ENCODE measurements around the gene BORCS8. TPM values are rescaled to one million over a fixed set of nuclear protein-coding genes. Genes with fewer than 3 reads are reported as not detected.
"Not testable (repeated sequence)": the region's sequence is repeated elsewhere in the genome, so short reads cannot be mapped to it uniquely, and the experiment has no call there.

BORCS8 gene
- polyA plus RNA-seq, 1 experiment = 27.5 TPM

- Histone ChIP-seq H3K27me3 (ENCODE audit: control insufficient read depth, insufficient read depth, low read length) (peaks cover 5% of the 10 kb centered on the region), H3K4me3 (ENCODE audit: low read depth, low read length) (no peak overlapping the region), H3K36me3 (ENCODE audit: control insufficient read depth, insufficient read depth, low read length) (no peaks in the 10 kb centered on the region)
- CTCF ChIA-PET = no interaction called here
- POLR2A ChIA-PET = no interaction called here
- TF ChIP-seq, protein P1, sequence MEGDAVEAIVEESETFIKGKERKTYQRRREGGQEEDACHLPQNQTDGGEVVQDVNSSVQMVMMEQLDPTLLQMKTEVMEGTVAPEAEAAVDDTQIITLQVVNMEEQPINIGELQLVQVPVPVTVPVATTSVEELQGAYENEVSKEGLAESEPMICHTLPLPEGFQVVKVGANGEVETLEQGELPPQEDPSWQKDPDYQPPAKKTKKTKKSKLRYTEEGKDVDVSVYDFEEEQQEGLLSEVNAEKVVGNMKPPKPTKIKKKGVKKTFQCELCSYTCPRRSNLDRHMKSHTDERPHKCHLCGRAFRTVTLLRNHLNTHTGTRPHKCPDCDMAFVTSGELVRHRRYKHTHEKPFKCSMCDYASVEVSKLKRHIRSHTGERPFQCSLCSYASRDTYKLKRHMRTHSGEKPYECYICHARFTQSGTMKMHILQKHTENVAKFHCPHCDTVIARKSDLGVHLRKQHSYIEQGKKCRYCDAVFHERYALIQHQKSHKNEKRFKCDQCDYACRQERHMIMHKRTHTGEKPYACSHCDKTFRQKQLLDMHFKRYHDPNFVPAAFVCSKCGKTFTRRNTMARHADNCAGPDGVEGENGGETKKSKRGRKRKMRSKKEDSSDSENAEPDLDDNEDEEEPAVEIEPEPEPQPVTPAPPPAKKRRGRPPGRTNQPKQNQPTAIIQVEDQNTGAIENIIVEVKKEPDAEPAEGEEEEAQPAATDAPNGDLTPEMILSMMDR (IDR thresholded peaks at IDR 0.05; ENCODE audit: insufficient read depth, low read depth, low read length) = no peak
- DNase-seq (ENCODE audit: low read depth) = no peak
Measured at GRCh38 chr19:19223060-19223459, 31.1 kb upstream of the BORCS8 start.

GRCh38 chr19:19221000-19221399 lies 29.0 kb upstream of the BORCS8 start:
- H3K36me3 ChIP-seq (ENCODE audit: control insufficient read depth, insufficient read depth, low read length); H3K4me3 ChIP-seq (ENCODE audit: low read depth, low read length); CTCF ChIA-PET; DNase-seq (ENCODE audit: low read depth); H3K27me3 ChIP-seq (ENCODE audit: control insufficient read depth, insufficient read depth, low read length); POLR2A ChIA-PET: not testable (repeated sequence)

GRCh38 chr19:19218911-19219310 lies 27.0 kb upstream of the BORCS8 start:
- TF ChIP-seq, protein P1 (IDR thresholded peaks at IDR 0.05; ENCODE audit: insufficient read depth, low read depth, low read length) = no peak
- DNase-seq (ENCODE audit: low read depth) = no peak
- Histone ChIP-seq H3K4me3 (ENCODE audit: low read depth, low read length) (no peak overlapping the region), H3K36me3 (ENCODE audit: control insufficient read depth, insufficient read depth, low read length) (no peaks in the 10 kb centered on the region), H3K27me3 (ENCODE audit: control insufficient read depth, insufficient read depth, low read length) (peaks cover 1% of the 10 kb centered on the region)
- CTCF ChIA-PET = no interaction called here
- POLR2A ChIA-PET = no interaction called here

- H3K36me3 ChIP-seq (ENCODE audit: control insufficient read depth, insufficient read depth, low read length) = no peaks in the 10 kb centered on the region
- CTCF ChIA-PET = no interaction called here
- peaks cover 7% of the 10 kb centered on the region for H3K27me3 ChIP-seq (ENCODE audit: control insufficient read depth, insufficient read depth, low read length)
- no peak for DNase-seq (ENCODE audit: low read depth)
- POLR2A ChIA-PET = no interaction called here
- TF ChIP-seq, protein P1 (IDR thresholded peaks at IDR 0.05; ENCODE audit: insufficient read depth, low read depth, low read length) = no peak
- no peak overlapping the region for H3K4me3 ChIP-seq (ENCODE audit: low read depth, low read length)
Measured at GRCh38 chr19:19217099-19217498, 25.1 kb upstream of the BORCS8 start.

- TF ChIP-seq, protein P1 (IDR thresholded peaks at IDR 0.05; ENCODE audit: insufficient read depth, low read depth, low read length) = no peak
- H3K4me3 ChIP-seq (ENCODE audit: low read depth, low read length) = no peak overlapping the region
- H3K36me3 ChIP-seq (ENCODE audit: control insufficient read depth, insufficient read depth, low read length) = no peaks in the 10 kb centered on the region
- peaks cover 12% of the 10 kb centered on the region for H3K27me3 ChIP-seq (ENCODE audit: control insufficient read depth, insufficient read depth, low read length)
- ChIA-PET POLR2A (no interaction called here), CTCF (interaction anchor here (1.6 to 2.9 kb wide), 2 partner anchors 9 to 16 kb away, joined by 3 to 12 read pairs; no protein-coding TSS in a partner anchor)
- DNase-seq (ENCODE audit: low read depth) = no peak
Measured at GRCh38 chr19:19215792-19216191, 23.8 kb upstream of the BORCS8 start.

DNA sequence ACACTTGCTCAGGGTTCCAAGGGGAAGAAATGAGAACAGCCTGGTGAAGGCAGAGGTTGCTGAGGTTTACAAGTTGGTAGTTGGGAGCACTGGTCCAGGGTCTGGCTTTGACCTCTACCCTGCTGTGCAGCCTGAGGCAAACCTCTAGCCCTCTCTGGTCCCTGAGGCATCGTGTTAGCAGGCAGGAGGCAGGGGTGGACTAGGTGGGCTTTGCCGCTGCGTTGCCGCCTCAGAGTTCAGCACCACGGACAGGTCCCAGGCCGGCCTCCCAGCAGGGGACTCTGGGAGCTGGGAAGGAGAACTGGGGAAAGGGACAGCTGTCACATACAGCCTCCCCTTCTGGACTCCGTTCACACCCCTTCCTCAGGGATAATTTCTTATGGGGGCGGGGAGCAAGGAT lies 22.9 kb upstream of the BORCS8 start:
- Histone ChIP-seq H3K36me3 (ENCODE audit: control insufficient read depth, insufficient read depth, low read length) (no peaks in the 10 kb centered on the region), H3K27me3 (ENCODE audit: control insufficient read depth, insufficient read depth, low read length) (peaks cover 12% of the 10 kb centered on the region), H3K4me3 (ENCODE audit: low read depth, low read length) (no peak overlapping the region)
- ChIA-PET POLR2A (interaction anchor here (0.5 kb wide), 1 partner anchor 46 kb away, joined by 4 read pairs; no protein-coding TSS in a partner anchor), CTCF (interaction anchor here (0.5 to 2.9 kb wide), 3 partner anchors 10 to 74 kb away, joined by 3 to 12 read pairs (median 4); no protein-coding TSS in a partner anchor)
- no peak for DNase-seq (ENCODE audit: low read depth)
- TF ChIP-seq, protein P1 (IDR thresholded peaks at IDR 0.05; ENCODE audit: insufficient read depth, low read depth, low read length) = no peak
